Osteoblast (primary cell): ENCODE data around the gene NUDT1. TPM values are rescaled to one million over a fixed set of nuclear protein-coding genes. Genes with fewer than 3 reads are reported as not detected.

Experiments used
- DNase-seq: peaks from one replicate; pipeline ENCODE4 v3.0.0; 2011; ENCODE audit warnings: low spot score, mixed read lengths; ENCODE audit not compliant: insufficient read length; ENCODE audit errors: missing footprints
- H2AFZ ChIP-seq: 2 replicates; pipeline ENCODE4 v1.6.0; 2011; ENCODE audit warnings: mild to moderate bottlenecking, low read length
- H3K27ac ChIP-seq: 2 replicates; pipeline ENCODE4 v1.5.1; 2011; ENCODE audit warnings: mild to moderate bottlenecking, low read depth, low read length, moderate library complexity
- H3K27me3 ChIP-seq: 2 replicates; pipeline ENCODE4 v1.6.0; 2012; ENCODE audit warnings: mild to moderate bottlenecking, control low read depth, inconsistent platforms, low read length, moderate library complexity; ENCODE audit not compliant: insufficient read depth
- H3K36me3 ChIP-seq: 2 replicates; pipeline ENCODE4 v1.5.1; 2011; ENCODE audit warnings: mild to moderate bottlenecking, low read length, control low read depth, moderate library complexity; ENCODE audit not compliant: insufficient read depth
- H3K4me1 ChIP-seq: 2 replicates; pipeline ENCODE4 v1.5.1; 2011; ENCODE audit warnings: mild to moderate bottlenecking, low read length, control low read depth, moderate library complexity; ENCODE audit not compliant: insufficient read depth
- H3K4me2 ChIP-seq: 2 replicates; pipeline ENCODE4 v1.6.0; 2011; ENCODE audit warnings: mild to moderate bottlenecking, low read length; ENCODE audit not compliant: insufficient read depth
- H3K4me3 ChIP-seq: fragments of 200-600 bp; sonication (generic); 3 replicates; pipeline ENCODE4 v1.5.1; 2012; ENCODE audit warnings: mild to moderate bottlenecking, low read length, inconsistent platforms; ENCODE audit not compliant: insufficient read depth
- H3K79me2 ChIP-seq: 2 replicates; pipeline ENCODE4 v1.6.0; 2012; ENCODE audit warnings: mild to moderate bottlenecking, low read length, control low read depth, inconsistent platforms; ENCODE audit not compliant: insufficient read depth
- H3K9me3 ChIP-seq: 2 replicates; pipeline ENCODE4 v1.5.1; 2011; ENCODE audit warnings: low read depth, low read length, control low read depth
- H4K20me1 ChIP-seq: 2 replicates; pipeline ENCODE4 v1.6.0; 2012; ENCODE audit warnings: mild to moderate bottlenecking, low read length, control low read depth; ENCODE audit not compliant: insufficient read depth
- CTCF ChIP-seq: IDR thresholded peaks from 2 replicates; pipeline ENCODE4 v1.5.1; 2011; ENCODE audit warnings: mild to moderate bottlenecking, low read depth, low read length, moderate library complexity; ENCODE audit errors: extremely low read depth
- total RNA-seq: library from RNA; depleted of rRNA; stranded (reverse); fragments of >200 nt; gene quantifications from 2 replicates; pipeline ENCODE4 v1.2.3, GENCODE V29; 2012

The NUDT1 gene
- total RNA-seq, 1 donor = 18.5 TPM

- Histone ChIP-seq H3K4me3 (no peak overlapping the region), H3K36me3 (peaks cover 12% of the 10 kb centered on the region), H3K27me3 (no peaks in the 10 kb centered on the region), H3K79me2 (no peaks in the 10 kb centered on the region), H3K4me2 (no peak overlapping the region), H3K9me3 (no peaks in the 10 kb centered on the region), H3K4me1 (no peaks in the 10 kb centered on the region), H3K27ac (no peak overlapping the region), H4K20me1 (no peaks in the 10 kb centered on the region), H2AFZ (no peak overlapping the region)
- DNase-seq = peak; percentile 69
- no peak for TF ChIP-seq CTCF
Measured at GRCh38 chr7:2200584-2200980, 41.4 kb upstream of the NUDT1 start.

GRCh38 chr7:2201128-2201527 lies 40.9 kb upstream of the NUDT1 start:
- H3K27me3 ChIP-seq = no peaks in the 10 kb centered on the region

GRCh38 chr7:2201686-2202360 lies 40.2 kb upstream of the NUDT1 start:
- no peak for TF ChIP-seq CTCF
- Histone ChIP-seq H3K4me1 (no peaks in the 10 kb centered on the region), H2AFZ (no peak overlapping the region), H3K27me3 (no peaks in the 10 kb centered on the region), H3K36me3 (peaks cover 8% of the 10 kb centered on the region), H3K9me3 (no peaks in the 10 kb centered on the region), H4K20me1 (no peaks in the 10 kb centered on the region), H3K4me3 (no peak overlapping the region), H3K27ac (no peak overlapping the region), H3K4me2 (no peak overlapping the region), H3K79me2 (no peaks in the 10 kb centered on the region)
- peak; percentile 46 for DNase-seq

More at GRCh38 chr7:2201128-2201527, 40.9 kb upstream of the NUDT1 start:
- peak; percentile 19 for DNase-seq
- no peaks in the 10 kb centered on the region for H4K20me1 ChIP-seq
- H2AFZ ChIP-seq = no peak overlapping the region
- H3K4me3 ChIP-seq = no peak overlapping the region
- no peak overlapping the region for H3K4me2 ChIP-seq
- peaks cover 8% of the 10 kb centered on the region for H3K36me3 ChIP-seq
- H3K9me3 ChIP-seq = no peaks in the 10 kb centered on the region
- H3K79me2 ChIP-seq = no peaks in the 10 kb centered on the region
- no peak for TF ChIP-seq CTCF
- H3K4me1 ChIP-seq = no peaks in the 10 kb centered on the region
- no peak overlapping the region for H3K27ac ChIP-seq

- H3K27me3 ChIP-seq = no peaks in the 10 kb centered on the region
- no peak overlapping the region for H3K4me2 ChIP-seq
- no peaks in the 10 kb centered on the region for H3K4me1 ChIP-seq
- peak; percentile 32 for DNase-seq
- no peaks in the 10 kb centered on the region for H4K20me1 ChIP-seq
- H3K4me3 ChIP-seq = no peak overlapping the region
- H3K79me2 ChIP-seq = no peaks in the 10 kb centered on the region
- no peak overlapping the region for H2AFZ ChIP-seq
- no peak overlapping the region for H3K27ac ChIP-seq
- H3K9me3 ChIP-seq = no peaks in the 10 kb centered on the region
- no peak for TF ChIP-seq CTCF
- H3K36me3 ChIP-seq = peaks cover 9% of the 10 kb centered on the region
Measured at GRCh38 chr7:2202361-2202761, 39.7 kb upstream of the NUDT1 start.
